HFFc6 (cell line): ENCODE data around the gene EEIG1. TPM values are rescaled to one million over a fixed set of nuclear protein-coding genes. Genes with fewer than 3 reads are reported as not detected.

Experiments
- DNase-seq: peaks from one replicate; pipeline ENCODE4 v3.0.0-alpha.2; 2018
- H3K27ac Mint-ChIP-seq: 2 replicates; pipeline ENCODE4 v1.8.0; 2020; ENCODE audit warnings: mild to moderate bottlenecking, mixed read lengths
- H3K27me3 Mint-ChIP-seq: 2 replicates; pipeline ENCODE4 v1.8.0; 2021; ENCODE audit warnings: mild to moderate bottlenecking, moderate library complexity, mixed read lengths; ENCODE audit not compliant: insufficient read depth
- H3K36me3 Mint-ChIP-seq: 2 replicates; pipeline ENCODE4 v1.8.0; 2021; ENCODE audit warnings: low read depth, mixed read lengths
- H3K4me1 Mint-ChIP-seq: 2 replicates; pipeline ENCODE4 v1.8.0; 2020; ENCODE audit warnings: low read depth, mixed read lengths
- H3K4me3 Mint-ChIP-seq: 2 replicates; pipeline ENCODE4 v1.8.0; 2020; ENCODE audit warnings: mild to moderate bottlenecking, moderate library complexity, mixed read lengths
- H3K9me3 Mint-ChIP-seq: 2 replicates; pipeline ENCODE4 v1.8.0; 2020; ENCODE audit warnings: mild to moderate bottlenecking, mixed read lengths
- total RNA-seq, 6 experiments: library from RNA; stranded (reverse); fragmentation: NEBNext Ultra II Directional; extraction: Animal tissue kit (Norgen Biotek cat#: 25700); gene quantifications; 2 replicates in 1 of 6; 3 replicates in 5 of 6; pipeline ENCODE4 v1.2.3, GENCODE V29; 2021
- TF ChIP-seq, protein P1 (sequence below): fragments of 200-600 bp; sonication (generic); IDR thresholded peaks from 2 replicates; pipeline ENCODE4 v1.5.0; 2021; ENCODE audit warnings: antibody characterized with exemption, mild to moderate bottlenecking

The EEIG1 gene
- total RNA-seq, 6 experiments from 2014 or later: 26.7 to 35.4 (median 29.3) TPM

DNA sequence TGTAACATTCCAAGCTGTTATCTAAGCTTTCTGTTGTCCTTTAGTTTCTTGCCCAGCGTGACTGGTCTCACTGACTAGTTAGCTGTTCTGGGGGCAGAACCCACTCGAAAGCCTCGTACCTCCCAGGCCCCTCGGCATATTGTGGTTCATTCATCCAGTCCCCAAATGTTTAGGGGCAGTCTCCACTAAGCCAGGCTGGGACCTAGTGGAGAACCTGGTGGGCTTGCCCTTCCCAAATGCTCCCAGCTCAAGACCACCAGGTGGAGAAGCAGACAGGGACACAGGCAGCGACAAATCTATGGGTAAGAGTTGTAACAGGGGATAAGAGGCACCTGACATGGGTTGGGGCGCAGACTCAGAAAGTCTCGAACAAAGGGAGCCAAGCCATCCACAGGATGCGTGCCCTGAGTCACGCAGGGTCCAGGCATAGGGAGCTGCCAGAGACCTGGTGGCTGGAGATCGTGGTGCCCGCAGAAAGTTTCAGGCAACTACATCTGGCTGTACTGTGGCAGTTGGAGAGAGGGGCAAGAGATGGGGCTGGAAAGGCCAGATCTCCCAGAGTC lies 851 bp upstream of the EEIG1 start:
- peak overlapping the region; percentile 94 for H3K27ac Mint-ChIP-seq
- no peaks in the 10 kb centered on the region for H3K9me3 Mint-ChIP-seq
- TF ChIP-seq, protein P1, sequence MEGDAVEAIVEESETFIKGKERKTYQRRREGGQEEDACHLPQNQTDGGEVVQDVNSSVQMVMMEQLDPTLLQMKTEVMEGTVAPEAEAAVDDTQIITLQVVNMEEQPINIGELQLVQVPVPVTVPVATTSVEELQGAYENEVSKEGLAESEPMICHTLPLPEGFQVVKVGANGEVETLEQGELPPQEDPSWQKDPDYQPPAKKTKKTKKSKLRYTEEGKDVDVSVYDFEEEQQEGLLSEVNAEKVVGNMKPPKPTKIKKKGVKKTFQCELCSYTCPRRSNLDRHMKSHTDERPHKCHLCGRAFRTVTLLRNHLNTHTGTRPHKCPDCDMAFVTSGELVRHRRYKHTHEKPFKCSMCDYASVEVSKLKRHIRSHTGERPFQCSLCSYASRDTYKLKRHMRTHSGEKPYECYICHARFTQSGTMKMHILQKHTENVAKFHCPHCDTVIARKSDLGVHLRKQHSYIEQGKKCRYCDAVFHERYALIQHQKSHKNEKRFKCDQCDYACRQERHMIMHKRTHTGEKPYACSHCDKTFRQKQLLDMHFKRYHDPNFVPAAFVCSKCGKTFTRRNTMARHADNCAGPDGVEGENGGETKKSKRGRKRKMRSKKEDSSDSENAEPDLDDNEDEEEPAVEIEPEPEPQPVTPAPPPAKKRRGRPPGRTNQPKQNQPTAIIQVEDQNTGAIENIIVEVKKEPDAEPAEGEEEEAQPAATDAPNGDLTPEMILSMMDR: no peak
- peaks cover 33% of the 10 kb centered on the region for H3K4me1 Mint-ChIP-seq
- DNase-seq: no peak
- no peaks in the 10 kb centered on the region for H3K36me3 Mint-ChIP-seq
- peak overlapping the region; percentile 91 for H3K4me3 Mint-ChIP-seq
- H3K27me3 Mint-ChIP-seq: no peaks in the 10 kb centered on the region; the same call in 1 of the 2 replicates

DNA sequence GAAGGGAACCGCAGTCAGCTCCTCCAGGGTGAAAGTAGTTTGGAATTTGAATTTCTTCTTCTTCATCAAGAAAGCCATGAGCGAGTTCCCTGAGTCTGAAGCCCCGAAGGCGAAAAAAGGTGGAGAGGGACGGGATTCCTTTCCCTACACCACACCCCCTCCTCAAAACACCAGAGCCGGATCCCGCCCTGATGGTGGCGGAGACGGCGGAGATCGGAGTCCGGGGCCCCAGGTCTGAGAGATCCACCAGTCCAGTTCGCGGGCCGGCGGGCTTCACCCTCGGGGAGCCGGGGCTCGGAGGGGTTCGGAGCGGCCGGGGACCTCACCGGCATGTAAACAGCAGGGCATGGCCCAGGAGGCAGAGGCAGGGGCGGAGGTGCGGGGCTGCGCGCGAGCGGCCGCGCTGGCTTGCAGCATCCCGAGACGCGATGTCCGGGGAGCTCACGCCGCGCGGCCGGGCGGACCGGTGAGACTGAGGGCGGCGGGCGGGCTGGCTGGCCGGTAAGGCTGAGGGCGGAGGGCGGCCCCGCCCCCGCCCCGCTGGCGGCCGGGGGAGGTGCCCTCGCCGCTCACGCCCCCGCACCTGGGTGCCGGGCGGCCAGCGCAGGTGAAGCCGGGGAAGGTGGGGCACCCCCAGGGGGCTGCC lies 606 bp downstream of the EEIG1 start:
- Mint-ChIP-seq H3K36me3 (no peaks in the 10 kb centered on the region), H3K9me3 (no peaks in the 10 kb centered on the region), H3K27me3 (no peaks in the 10 kb centered on the region; the same call in 1 of the 2 replicates), H3K4me3 (peak overlapping the region; percentile 97), H3K4me1 (peaks cover 40% of the 10 kb centered on the region), H3K27ac (peak overlapping the region; percentile 82)
- TF ChIP-seq, protein P1: no peak
- no peak for DNase-seq

DNA sequence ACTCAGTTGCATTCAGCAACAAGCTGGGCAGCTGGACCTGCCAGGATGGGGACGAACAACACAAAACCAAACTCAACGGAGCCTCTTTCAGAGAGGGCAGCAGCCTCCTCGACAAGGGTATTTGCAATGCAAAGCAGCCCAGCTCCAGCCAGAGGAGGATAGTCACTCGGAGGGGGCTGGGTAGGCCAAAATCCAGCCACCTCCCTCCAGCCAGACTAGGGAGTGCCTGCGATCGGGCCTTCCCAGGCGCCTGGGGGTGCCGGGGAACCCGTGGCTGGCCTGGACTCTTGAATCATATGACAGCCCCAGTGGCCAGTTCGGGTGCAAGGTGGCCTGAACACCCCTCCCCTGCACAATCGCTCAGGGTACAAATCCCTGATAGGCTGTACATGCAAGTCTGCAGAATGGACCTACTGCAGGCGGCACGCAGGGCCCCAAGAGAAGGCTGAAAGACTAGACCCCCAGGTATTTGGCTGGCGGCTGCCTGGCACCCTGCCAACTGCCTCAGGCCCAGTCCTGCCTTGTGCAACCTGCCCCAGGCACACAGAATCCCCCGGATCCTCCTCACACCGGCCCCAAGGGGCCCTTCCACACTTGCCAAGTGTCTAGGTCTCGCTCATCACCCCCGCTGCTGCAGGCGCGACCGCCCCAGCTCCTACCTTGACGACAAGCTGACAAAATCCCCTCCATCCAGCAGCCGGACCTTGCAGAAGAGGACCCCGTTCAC lies 1.3 kb downstream of the EEIG1 start:
- TF ChIP-seq, protein P1: no peak
- Mint-ChIP-seq H3K27me3 (no peaks in the 10 kb centered on the region; the same call in none of the 2 replicates), H3K4me1 (peaks cover 46% of the 10 kb centered on the region), H3K27ac (peak overlapping the region; percentile 82), H3K4me3 (peak overlapping the region; percentile 97), H3K36me3 (no peaks in the 10 kb centered on the region), H3K9me3 (no peaks in the 10 kb centered on the region)
- peak; percentile 57 for DNase-seq

DNA sequence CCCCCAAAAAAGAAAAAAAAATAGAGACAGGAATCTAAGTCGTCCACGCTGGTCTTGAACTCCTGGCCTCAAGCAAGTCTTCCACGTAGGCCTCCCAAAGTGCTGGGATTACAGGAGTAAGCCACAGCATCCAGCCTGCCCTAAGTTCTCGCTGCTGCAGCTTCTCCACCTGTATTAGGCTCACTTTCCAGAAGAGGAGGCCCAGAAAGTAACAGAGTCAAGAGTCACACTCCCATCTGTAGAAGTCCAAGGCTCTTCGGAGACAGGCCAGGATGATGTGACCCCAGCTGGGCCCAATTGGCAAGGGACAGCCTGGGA lies 1.8 kb downstream of the EEIG1 start:
- peaks cover 51% of the 10 kb centered on the region for H3K4me1 Mint-ChIP-seq
- H3K27ac Mint-ChIP-seq: peak overlapping the region; percentile 82
- no peaks in the 10 kb centered on the region for H3K9me3 Mint-ChIP-seq
- DNase-seq: no peak
- TF ChIP-seq, protein P1: no peak
- no peaks in the 10 kb centered on the region for H3K36me3 Mint-ChIP-seq
- H3K4me3 Mint-ChIP-seq: peak overlapping the region; percentile 97
- H3K27me3 Mint-ChIP-seq: no peaks in the 10 kb centered on the region; the same call in none of the 2 replicates

DNA sequence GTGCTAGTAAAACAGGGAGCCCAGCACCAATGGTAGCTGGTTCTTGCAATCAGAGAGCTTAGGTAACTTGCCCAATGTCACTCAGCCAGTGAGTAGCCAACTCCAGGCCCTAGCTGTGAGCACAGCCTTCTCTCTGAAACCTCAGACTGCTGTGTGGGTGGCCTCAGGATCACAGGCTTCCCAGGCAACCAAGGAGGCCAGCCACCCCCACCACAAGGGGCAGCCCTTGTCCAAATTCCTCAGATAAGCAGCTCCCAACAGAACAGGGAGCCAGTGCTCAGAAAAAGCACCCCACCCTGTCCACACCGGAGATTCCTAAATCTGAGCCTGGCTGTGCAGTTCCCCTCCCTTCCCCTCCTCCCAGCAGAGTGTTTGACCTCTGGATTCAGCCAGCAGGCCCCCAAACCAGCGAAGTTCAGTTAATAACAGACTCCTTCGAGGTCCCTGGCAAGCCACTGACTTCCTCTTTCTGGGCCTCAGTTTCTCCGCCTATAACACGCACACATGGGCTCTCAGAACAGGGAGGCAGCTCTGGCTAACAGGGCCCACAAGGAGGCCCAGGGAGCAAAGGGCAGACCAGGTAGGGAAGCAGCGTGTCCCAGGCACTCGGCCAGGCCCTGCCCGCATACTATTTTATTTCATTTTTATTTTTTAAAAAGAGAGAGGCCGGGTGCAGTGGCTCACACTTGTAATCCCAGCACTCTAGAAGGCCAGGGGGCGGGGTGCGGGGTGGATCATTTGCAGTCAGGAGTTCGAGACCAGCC lies 2.7 kb downstream of the EEIG1 start:
- H3K4me1 Mint-ChIP-seq: peaks cover 53% of the 10 kb centered on the region
- H3K36me3 Mint-ChIP-seq: no peaks in the 10 kb centered on the region
- H3K9me3 Mint-ChIP-seq: no peaks in the 10 kb centered on the region
- H3K27me3 Mint-ChIP-seq: no peaks in the 10 kb centered on the region; the same call in none of the 2 replicates
- TF ChIP-seq, protein P1: peak; percentile 50; the same call in 1 of the 2 replicates
- peak overlapping the region; percentile 52 for H3K27ac Mint-ChIP-seq
- DNase-seq: peak; percentile 57
- H3K4me3 Mint-ChIP-seq: peak overlapping the region; percentile 97
